ENCODE data around the gene RAB10.

RAB10 gene

GRCh38 chr2:26184121-26184520 lies 150.2 kb downstream of the RAB10 start:
- DNase-seq = no peak

GRCh38 chr2:26184555-26185303 lies 150.8 kb downstream of the RAB10 start:
- peak; percentile 33 to 43 for DNase-seq

- DNase-seq = no peak
Observed at GRCh38 chr2:26185304-26185928, 151.5 kb downstream of the RAB10 start.

- DNase-seq = no peak
Observed at GRCh38 chr2:26185954-26186770, 152.3 kb downstream of the RAB10 start.
